HepG2 (cell line): ENCODE results near the gene GCLM. TPM values are rescaled to one million over a fixed set of nuclear protein-coding genes. Genes with fewer than 3 reads are reported as not detected.

Source experiments
- ATF7-NPFF ChIP-seq: sonication (generic); formaldehyde crosslinking; IDR thresholded peaks from 2 replicates; pipeline ENCODE4 v1.8.1; 2023; ENCODE audit warnings: mild to moderate bottlenecking, low read depth, missing genetic modification reagents, moderate library complexity
- DDIT3 ChIP-seq: sonication (generic); formaldehyde crosslinking; IDR thresholded peaks from 2 replicates; pipeline ENCODE4 v1.4.0; 2020; ENCODE audit warnings: mild to moderate bottlenecking, missing genetic modification reagents
- ETV6 ChIP-seq: sonication (generic); formaldehyde crosslinking; conservative IDR thresholded peaks from 2 replicates; pipeline ENCODE4 v1.4.0; 2020; ENCODE audit warnings: missing genetic modification reagents
- IKZF4 ChIP-seq: sonication (generic); formaldehyde crosslinking; IDR thresholded peaks from 2 replicates; pipeline ENCODE4 v1.5.1; 2020; ENCODE audit warnings: borderline replicate concordance, mild to moderate bottlenecking, low read depth, missing genetic modification reagents; ENCODE audit errors: not compliant biosample characterization
- ISL2 ChIP-seq: sonication (generic); formaldehyde crosslinking; IDR thresholded peaks from 2 replicates; pipeline ENCODE4 v1.5.0; 2020; ENCODE audit warnings: missing genetic modification reagents
- JDP2 ChIP-seq: sonication (generic); formaldehyde crosslinking; IDR thresholded peaks from 2 replicates; pipeline ENCODE4 v1.8.1; 2022; ENCODE audit warnings: missing genetic modification reagents, borderline replicate concordance
- KDM2A ChIP-seq: sonication (generic); formaldehyde crosslinking; IDR thresholded peaks from 2 replicates; pipeline ENCODE4 v1.4.0; 2020; ENCODE audit warnings: low read depth, missing genetic modification reagents, borderline replicate concordance
- KLF15 ChIP-seq: sonication (generic); formaldehyde crosslinking; IDR thresholded peaks from 2 replicates; pipeline ENCODE4 v1.8.1; 2023; ENCODE audit warnings: borderline replicate concordance, mild to moderate bottlenecking, inconsistent platforms, missing genetic modification reagents, mixed read lengths
- NCOA1 ChIP-seq: sonication (generic); formaldehyde crosslinking; IDR thresholded peaks from 2 replicates; pipeline ENCODE4 v1.9.0; 2021; ENCODE audit warnings: missing genetic modification reagents
- NCOA2 ChIP-seq: sonication (generic); formaldehyde crosslinking; IDR thresholded peaks from 2 replicates; pipeline ENCODE4 v1.8.0; 2022; ENCODE audit warnings: inconsistent platforms
- NFE2L2 ChIP-seq: fragments of 150-350 bp; IDR thresholded peaks from 2 replicates; pipeline ENCODE4 v1.6.1; 2014; ENCODE audit warnings: low read length
- NR2C2 ChIP-seq: sonication (generic); formaldehyde crosslinking; IDR thresholded peaks from 2 replicates; pipeline ENCODE4 v1.4.0; 2020; ENCODE audit warnings: missing genetic modification reagents, mild to moderate bottlenecking, moderate library complexity, borderline replicate concordance
- SMARCC2 ChIP-seq: fragments of 450-650 bp; IDR thresholded peaks from 2 replicates; pipeline ENCODE4 v1.6.1; 2017; ENCODE audit warnings: antibody characterized with exemption, mild to moderate bottlenecking
- SSRP1 ChIP-seq: IDR thresholded peaks from 2 replicates; pipeline ENCODE4 v1.6.1; 2016; ENCODE audit warnings: control low read depth
- TBX2 ChIP-seq: sonication (generic); formaldehyde crosslinking; IDR thresholded peaks from 2 replicates; pipeline ENCODE4 v1.5.0; 2020; ENCODE audit warnings: missing genetic modification reagents, mild to moderate bottlenecking, borderline replicate concordance
- ZMYM3 ChIP-seq: sonication (generic); formaldehyde crosslinking; IDR thresholded peaks from 2 replicates; pipeline ENCODE4 v1.5.1; 2020; ENCODE audit warnings: mild to moderate bottlenecking, missing genetic modification reagents
- ZNF224 ChIP-seq: sonication (generic); formaldehyde crosslinking; IDR thresholded peaks from 2 replicates; pipeline ENCODE4 v1.5.0; 2020; ENCODE audit warnings: mild to moderate bottlenecking, missing genetic modification reagents
- ZNF280B ChIP-seq: sonication (generic); formaldehyde crosslinking; IDR thresholded peaks from 2 replicates; pipeline ENCODE4 v1.5.0; 2020; ENCODE audit warnings: missing genetic modification reagents, mild to moderate bottlenecking, borderline replicate concordance
- ZNF30 ChIP-seq: sonication (generic); formaldehyde crosslinking; IDR thresholded peaks from 2 replicates; pipeline ENCODE4 v1.5.0; 2020; ENCODE audit warnings: mild to moderate bottlenecking, missing genetic modification reagents
- ZNF350 ChIP-seq: sonication (generic); formaldehyde crosslinking; IDR thresholded peaks from 2 replicates; pipeline ENCODE4 v1.4.0; 2020; ENCODE audit warnings: mild to moderate bottlenecking, low read depth, missing genetic modification reagents, borderline replicate concordance
- ZNF556 ChIP-seq: sonication (generic); formaldehyde crosslinking; IDR thresholded peaks from 2 replicates; pipeline ENCODE4 v1.4.0; 2020; ENCODE audit warnings: mild to moderate bottlenecking, missing genetic modification reagents, borderline replicate concordance
- ZNF557 ChIP-seq: sonication (generic); formaldehyde crosslinking; IDR thresholded peaks from 2 replicates; pipeline ENCODE4 v1.4.0; 2020; ENCODE audit warnings: missing genetic modification reagents
- ZNF776 ChIP-seq: sonication (generic); formaldehyde crosslinking; IDR thresholded peaks from 2 replicates; pipeline ENCODE4 v1.4.0; 2020; ENCODE audit warnings: mild to moderate bottlenecking, missing genetic modification reagents
- polyA plus RNA-seq, 8 experiments: library from polyadenylated mRNA; depleted of rRNA in 3 of 8; stranded (reverse) in 7 of 8; unstranded in 1 of 8; fragments of >200 nt; fragmentation: Illumina TruSeq in 4 of 8; extraction: Trizol in 4 of 8; gene quantifications; 2 replicates each; pipeline versions ENCODE4 v1.2.1 to v1.2.3, GENCODE V29; 2011 to 2016; ENCODE audit warnings: low read depth in 4 of 8, missing spikeins in 1 of 8, mixed read lengths in 1 of 8; ENCODE audit not compliant: insufficient read depth in 1 of 8
- total RNA-seq, 5 experiments: library from RNA; depleted of rRNA; stranded (reverse); fragments of >200 nt; fragmentation: Illumina TruSeq; extraction: Trizol; gene quantifications; 2 replicates each; pipeline ENCODE4 v1.2.3, GENCODE V29; 2016; ENCODE audit warnings: low read depth in 1 of 5
- TF ChIP-seq, protein P1 (sequence below): sonication (generic); formaldehyde crosslinking; IDR thresholded peaks from 2 replicates; pipeline ENCODE4 v1.4.0; 2020; ENCODE audit warnings: mild to moderate bottlenecking, missing genetic modification reagents

GCLM gene
- total and polyA plus RNA-seq, 2 of the 13 experiments (the other 11 are each of a cell fraction or from before 2014, with no cell fraction given), result 8.7 to 29.9 TPM

GRCh38 chr1:93846206-93846991, 62.8 kb downstream of the GCLM start (continued):
- TF ChIP-seq ATF7-NPFF (CRISPR knock-in tag) (no peak; the same call in 1 of the 2 replicates), ETV6 (CRISPR knock-in tag) (no peak), DDIT3 (CRISPR knock-in tag) (no peak), NCOA1 (no peak), KDM2A (peak; percentile 87), NFE2L2 (no peak), NR2C2 (CRISPR knock-in tag) (no peak), JDP2 (no peak), SSRP1 (CRISPR knock-in tag) (no peak), ZNF280B (CRISPR knock-in tag) (no peak), ZNF30 (CRISPR knock-in tag) (no peak), TBX2 (CRISPR knock-in tag) (no peak), NCOA2 (no peak; the same call in 1 of the 2 replicates), SMARCC2 (no peak), IKZF4 (no peak), ZNF224 (CRISPR knock-in tag) (no peak), ISL2 (CRISPR knock-in tag) (peak; percentile 46; the same call in 1 of the 2 replicates), ZNF557 (CRISPR knock-in tag) (no peak), ZMYM3 (CRISPR knock-in tag) (no peak), ZNF776 (CRISPR knock-in tag) (peak; percentile 70), ZNF556 (CRISPR knock-in tag) (no peak), ZNF350 (CRISPR knock-in tag) (peak; percentile 71; the same call in 1 of the 2 replicates), KLF15 (CRISPR knock-in tag) (no peak)
- TF ChIP-seq, protein P1, sequence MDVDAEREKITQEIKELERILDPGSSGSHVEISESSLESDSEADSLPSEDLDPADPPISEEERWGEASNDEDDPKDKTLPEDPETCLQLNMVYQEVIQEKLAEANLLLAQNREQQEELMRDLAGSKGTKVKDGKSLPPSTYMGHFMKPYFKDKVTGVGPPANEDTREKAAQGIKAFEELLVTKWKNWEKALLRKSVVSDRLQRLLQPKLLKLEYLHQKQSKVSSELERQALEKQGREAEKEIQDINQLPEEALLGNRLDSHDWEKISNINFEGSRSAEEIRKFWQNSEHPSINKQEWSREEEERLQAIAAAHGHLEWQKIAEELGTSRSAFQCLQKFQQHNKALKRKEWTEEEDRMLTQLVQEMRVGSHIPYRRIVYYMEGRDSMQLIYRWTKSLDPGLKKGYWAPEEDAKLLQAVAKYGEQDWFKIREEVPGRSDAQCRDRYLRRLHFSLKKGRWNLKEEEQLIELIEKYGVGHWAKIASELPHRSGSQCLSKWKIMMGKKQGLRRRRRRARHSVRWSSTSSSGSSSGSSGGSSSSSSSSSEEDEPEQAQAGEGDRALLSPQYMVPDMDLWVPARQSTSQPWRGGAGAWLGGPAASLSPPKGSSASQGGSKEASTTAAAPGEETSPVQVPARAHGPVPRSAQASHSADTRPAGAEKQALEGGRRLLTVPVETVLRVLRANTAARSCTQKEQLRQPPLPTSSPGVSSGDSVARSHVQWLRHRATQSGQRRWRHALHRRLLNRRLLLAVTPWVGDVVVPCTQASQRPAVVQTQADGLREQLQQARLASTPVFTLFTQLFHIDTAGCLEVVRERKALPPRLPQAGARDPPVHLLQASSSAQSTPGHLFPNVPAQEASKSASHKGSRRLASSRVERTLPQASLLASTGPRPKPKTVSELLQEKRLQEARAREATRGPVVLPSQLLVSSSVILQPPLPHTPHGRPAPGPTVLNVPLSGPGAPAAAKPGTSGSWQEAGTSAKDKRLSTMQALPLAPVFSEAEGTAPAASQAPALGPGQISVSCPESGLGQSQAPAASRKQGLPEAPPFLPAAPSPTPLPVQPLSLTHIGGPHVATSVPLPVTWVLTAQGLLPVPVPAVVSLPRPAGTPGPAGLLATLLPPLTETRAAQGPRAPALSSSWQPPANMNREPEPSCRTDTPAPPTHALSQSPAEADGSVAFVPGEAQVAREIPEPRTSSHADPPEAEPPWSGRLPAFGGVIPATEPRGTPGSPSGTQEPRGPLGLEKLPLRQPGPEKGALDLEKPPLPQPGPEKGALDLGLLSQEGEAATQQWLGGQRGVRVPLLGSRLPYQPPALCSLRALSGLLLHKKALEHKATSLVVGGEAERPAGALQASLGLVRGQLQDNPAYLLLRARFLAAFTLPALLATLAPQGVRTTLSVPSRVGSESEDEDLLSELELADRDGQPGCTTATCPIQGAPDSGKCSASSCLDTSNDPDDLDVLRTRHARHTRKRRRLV, result no peak
